HTR-8/SVneo (cell line): Measurements from ENCODE around the gene HNRNPU.

Source experiments
- DNase-seq: peaks from one replicate; pipeline ENCODE4 v3.0.0; 2011; ENCODE audit warnings: low spot score, mixed read lengths; ENCODE audit not compliant: insufficient read length
- FAIRE-seq: peaks from 2 replicates; lab custom pipeline; 2011; peaks lifted over from hg19 to GRCh38; lab: Jason Lieb, UNC

The HNRNPU gene

GRCh38 chr1:244813327-244813726 lies 51.0 kb downstream of the HNRNPU start:
- DNase-seq: no peak
- FAIRE-seq: no peak

GRCh38 chr1:244810221-244810620 lies 54.1 kb downstream of the HNRNPU start:
- DNase-seq (no peak), FAIRE-seq (no peak)

GRCh38 chr1:244807138-244807537 lies 57.2 kb downstream of the HNRNPU start:
- no peak for FAIRE-seq
- DNase-seq: no peak

GRCh38 chr1:244804841-244805240 lies 59.5 kb downstream of the HNRNPU start:
- FAIRE-seq (no peak), DNase-seq (no peak)

- no peak for DNase-seq
- no peak for FAIRE-seq
These were observed 61.6 kb downstream of the HNRNPU start for GRCh38 chr1:244802556-244803239.

GRCh38 chr1:244802041-244802440 lies 62.3 kb downstream of the HNRNPU start:
- no peak for DNase-seq
- FAIRE-seq: no peak

GRCh38 chr1:244801246-244801645 lies 63.1 kb downstream of the HNRNPU start:
- DNase-seq (peak; percentile 27), FAIRE-seq (no peak)

GRCh38 chr1:244800821-244801220 lies 63.5 kb downstream of the HNRNPU start:
- DNase-seq (no peak), FAIRE-seq (no peak)
